Kidney epithelial cell (primary cell): ENCODE measurements around the gene DLST. TPM values are rescaled to one million over a fixed set of nuclear protein-coding genes. Genes with fewer than 3 reads are reported as not detected.

Source experiments
- DNase-seq: peaks from one replicate; pipeline ENCODE4 v3.0.0-alpha.2; 2010; ENCODE audit warnings: low read depth
- H3K27me3 ChIP-seq: 2 replicates; pipeline ENCODE4 v1.6.0; 2011; ENCODE audit warnings: low read length; ENCODE audit not compliant: control insufficient read depth, insufficient read depth
- H3K36me3 ChIP-seq: 2 replicates; pipeline ENCODE4 v1.5.1; 2011; ENCODE audit warnings: low read length; ENCODE audit not compliant: control insufficient read depth, insufficient read depth
- H3K4me3 ChIP-seq: 2 replicates; pipeline ENCODE4 v1.5.1; 2011; ENCODE audit warnings: low read depth, mild to moderate bottlenecking, control low read depth, low read length
- total RNA-seq: library from RNA; depleted of rRNA; stranded (reverse); fragments of >200 nt; gene quantifications from 2 replicates; pipeline ENCODE4 v1.2.3, GENCODE V29; 2015
- TF ChIP-seq, protein P1 (sequence below): IDR thresholded peaks from 2 replicates; pipeline ENCODE4 v1.5.1; 2011; ENCODE audit warnings: mild to moderate bottlenecking, moderate library complexity, low read length, control low read depth, inconsistent platforms; ENCODE audit not compliant: insufficient read depth, poor library complexity, severe bottlenecking

The DLST gene
- total RNA-seq, 1 donor from 2014 or later: 84.1 TPM

DNA sequence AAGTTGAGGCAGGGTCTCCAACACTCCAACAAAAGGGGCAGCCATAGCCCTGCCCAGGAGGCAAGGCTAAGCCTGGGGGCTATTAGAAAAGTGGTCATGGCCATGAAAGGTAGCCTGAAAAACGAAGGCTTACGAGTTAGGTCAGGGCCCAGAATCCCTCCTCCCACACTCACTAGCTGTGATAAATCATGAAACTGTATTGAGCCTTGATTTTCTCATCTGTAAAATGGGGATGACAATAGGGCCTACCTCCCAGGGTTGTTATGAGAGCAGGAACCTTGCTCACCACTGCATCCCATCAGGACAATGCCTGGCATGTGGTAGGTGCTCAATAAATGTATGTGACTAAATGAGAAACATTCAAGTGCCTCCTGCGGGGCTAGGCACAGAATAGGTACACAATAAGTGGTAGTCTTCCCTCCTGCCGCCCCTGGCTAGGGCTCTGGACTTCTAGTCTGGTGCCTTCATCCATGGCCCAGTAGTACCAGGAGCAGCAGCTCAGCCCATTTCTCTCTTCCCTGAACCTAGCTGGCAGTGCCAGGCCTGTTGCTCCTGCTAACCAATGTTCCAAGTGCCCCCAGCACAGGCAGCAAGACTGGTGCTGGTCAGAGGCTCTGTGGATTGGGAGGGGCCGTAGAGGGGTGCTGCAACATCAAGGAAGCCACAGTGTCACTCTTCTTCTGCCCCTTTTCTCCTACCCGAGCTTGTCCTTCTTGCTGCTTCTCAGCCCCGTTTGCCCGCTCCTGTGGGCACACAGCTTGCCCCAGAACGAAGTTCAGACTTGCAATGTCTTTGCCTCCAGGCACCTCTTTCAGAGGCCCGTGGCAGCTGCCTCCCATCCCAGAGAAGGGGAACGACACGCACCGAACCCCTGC, 65.9 kb downstream of the DLST start:
- H3K27me3 ChIP-seq: no peaks in the 10 kb centered on the region
- H3K36me3 ChIP-seq: no peaks in the 10 kb centered on the region
- TF ChIP-seq, protein P1, sequence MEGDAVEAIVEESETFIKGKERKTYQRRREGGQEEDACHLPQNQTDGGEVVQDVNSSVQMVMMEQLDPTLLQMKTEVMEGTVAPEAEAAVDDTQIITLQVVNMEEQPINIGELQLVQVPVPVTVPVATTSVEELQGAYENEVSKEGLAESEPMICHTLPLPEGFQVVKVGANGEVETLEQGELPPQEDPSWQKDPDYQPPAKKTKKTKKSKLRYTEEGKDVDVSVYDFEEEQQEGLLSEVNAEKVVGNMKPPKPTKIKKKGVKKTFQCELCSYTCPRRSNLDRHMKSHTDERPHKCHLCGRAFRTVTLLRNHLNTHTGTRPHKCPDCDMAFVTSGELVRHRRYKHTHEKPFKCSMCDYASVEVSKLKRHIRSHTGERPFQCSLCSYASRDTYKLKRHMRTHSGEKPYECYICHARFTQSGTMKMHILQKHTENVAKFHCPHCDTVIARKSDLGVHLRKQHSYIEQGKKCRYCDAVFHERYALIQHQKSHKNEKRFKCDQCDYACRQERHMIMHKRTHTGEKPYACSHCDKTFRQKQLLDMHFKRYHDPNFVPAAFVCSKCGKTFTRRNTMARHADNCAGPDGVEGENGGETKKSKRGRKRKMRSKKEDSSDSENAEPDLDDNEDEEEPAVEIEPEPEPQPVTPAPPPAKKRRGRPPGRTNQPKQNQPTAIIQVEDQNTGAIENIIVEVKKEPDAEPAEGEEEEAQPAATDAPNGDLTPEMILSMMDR: no peak
- no peak overlapping the region for H3K4me3 ChIP-seq
- no peak for DNase-seq

DNA sequence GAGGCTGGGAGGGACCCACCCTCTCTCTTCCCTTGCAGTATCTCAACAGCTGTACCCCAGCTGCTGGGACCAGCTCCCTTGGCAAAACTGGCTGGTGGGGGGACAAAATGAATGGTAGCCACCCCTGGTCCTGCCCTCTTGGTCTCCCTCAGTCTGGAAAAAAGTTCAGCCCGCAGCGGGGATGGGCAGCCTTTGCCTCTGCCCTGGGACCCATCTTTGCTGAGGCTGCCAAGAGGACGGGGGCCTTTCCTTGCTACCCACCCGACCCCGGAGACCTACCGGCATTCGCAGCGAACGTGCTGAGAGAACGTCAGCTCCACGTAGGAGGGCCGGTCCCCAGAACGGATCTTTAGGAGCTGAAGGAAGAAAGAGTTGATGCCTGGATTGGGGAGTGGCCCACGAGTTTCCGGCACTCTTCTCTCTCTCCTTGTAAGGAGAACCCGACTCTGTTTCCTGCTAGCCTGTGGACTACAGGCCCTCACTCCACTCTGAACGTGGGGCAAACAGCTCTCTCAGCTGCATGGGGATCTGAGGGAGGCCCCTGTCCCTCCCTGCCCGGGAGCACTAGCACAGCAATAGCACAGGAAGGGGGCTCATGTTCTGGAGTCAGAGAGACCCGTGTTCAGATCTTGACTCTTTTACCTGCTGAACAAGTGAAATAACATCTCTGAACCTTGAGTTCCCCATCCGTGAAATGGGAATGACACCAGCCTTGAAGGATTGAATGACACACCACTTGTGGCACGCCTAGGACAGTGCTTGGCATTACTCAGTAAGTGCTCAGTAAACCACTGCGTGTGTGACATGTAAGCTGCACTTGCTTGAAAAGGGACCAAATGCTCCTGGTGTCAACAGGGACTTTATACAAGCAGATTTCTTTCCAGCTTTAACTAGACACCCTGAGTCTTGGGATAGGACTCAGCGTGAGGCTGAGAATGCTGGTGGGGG, 66.8 kb downstream of the DLST start:
- DNase-seq: no peak
- no peaks in the 10 kb centered on the region for H3K36me3 ChIP-seq
- TF ChIP-seq, protein P1: no peak
- no peak overlapping the region for H3K4me3 ChIP-seq
- no peaks in the 10 kb centered on the region for H3K27me3 ChIP-seq

DNA sequence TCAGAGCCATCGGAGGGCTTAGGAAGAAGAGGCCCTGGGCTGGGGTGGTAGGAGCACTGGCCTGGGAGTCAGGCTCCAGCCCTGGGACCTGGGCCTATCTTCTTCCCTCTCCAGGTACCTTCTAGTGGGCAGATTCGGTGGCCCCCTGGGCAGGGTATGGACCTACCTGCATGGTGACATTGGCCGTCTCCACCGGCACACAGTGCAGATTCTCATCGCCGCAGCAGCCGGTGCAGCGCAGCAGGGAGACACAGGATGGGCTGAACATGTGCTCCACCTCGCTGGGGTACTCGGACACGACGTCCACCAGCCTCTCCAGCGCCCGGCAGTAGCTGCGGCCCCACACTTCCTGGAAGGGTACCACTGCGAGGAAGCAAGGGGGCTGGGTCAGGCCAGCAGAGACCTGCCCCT, 67.5 kb downstream of the DLST start:
- no peaks in the 10 kb centered on the region for H3K36me3 ChIP-seq
- H3K27me3 ChIP-seq: peaks cover under 1% of the 10 kb centered on the region
- TF ChIP-seq, protein P1: no peak

DNA sequence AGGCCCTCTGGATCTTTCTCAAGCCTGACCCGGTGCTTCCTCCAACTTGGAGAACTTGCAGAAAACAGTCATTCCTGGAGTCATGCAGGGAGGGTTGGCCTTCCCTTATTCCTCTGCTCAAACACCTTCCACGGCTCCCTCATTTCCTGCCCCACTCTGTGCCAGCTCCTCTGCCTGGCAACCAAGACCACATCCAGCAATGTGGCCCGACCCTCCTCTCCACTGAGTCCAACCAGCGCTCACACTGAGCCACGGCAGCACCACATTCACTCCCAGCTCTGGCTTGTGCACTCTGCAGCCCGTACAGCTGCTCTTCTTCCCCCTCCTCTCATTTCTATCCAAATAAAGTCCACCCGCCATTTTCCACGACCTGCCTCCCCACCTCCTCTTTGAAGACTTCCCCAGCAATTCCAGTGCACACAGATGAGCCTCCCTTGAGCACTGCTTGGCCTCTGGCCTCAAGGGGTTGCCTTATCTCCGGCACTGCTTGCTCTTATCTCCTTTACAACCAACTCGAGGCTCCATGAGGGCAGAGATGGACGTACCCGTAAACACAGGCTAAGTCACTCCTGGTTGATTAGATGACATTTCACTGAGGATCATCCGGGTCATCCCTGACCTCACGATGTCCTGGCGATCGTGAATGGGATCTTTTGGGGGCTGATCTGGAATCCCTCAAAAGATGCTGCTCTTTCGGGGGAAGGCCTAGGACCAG, 68.3 kb downstream of the DLST start:
- Histone ChIP-seq H3K27me3 (peaks cover 6% of the 10 kb centered on the region), H3K4me3 (no peak overlapping the region), H3K36me3 (no peaks in the 10 kb centered on the region)
- DNase-seq: no peak
- TF ChIP-seq, protein P1: no peak

More for the DNA sequence above, 67.5 kb downstream of the DLST start:
- DNase-seq: no peak
- H3K4me3 ChIP-seq: no peak overlapping the region

DNA sequence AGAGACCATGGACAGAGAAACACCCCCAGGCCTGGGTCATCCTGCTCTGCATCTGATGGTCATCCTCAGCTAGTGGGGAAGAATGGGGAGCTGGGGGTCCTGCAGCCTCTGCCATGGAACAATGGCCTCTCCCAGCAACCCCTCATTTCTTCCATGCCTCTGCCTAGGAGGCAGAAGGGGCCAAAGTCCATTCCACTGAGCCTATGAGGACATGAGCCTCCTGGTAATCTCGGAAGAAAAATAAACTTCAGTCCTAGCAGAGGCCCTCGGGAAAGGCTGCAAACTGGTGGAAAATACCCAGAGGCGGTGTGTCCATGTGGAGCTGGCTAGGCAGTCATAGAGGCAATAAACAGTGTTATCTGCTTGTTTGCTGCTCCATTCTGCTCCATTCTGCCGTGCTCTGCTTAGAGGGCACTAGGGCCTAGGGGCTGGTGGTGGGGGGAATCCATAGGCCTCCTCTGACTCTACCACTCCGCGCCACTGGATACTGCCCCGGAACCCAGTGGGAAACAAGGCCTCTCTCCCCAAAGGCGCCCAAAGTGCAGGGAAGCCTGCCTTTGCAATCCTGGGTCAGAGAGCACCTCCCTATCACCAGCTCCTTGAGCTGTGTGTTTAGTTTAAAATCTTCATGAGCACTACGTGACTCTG, 69.2 kb downstream of the DLST start:
- Histone ChIP-seq H3K36me3 (no peaks in the 10 kb centered on the region), H3K27me3 (peaks cover 8% of the 10 kb centered on the region), H3K4me3 (no peak overlapping the region)
- TF ChIP-seq, protein P1: no peak
- DNase-seq: no peak
